IMR-90 (cell line): ENCODE data around the gene FGD3. TPM values are rescaled to one million over a fixed set of nuclear protein-coding genes. Genes with fewer than 3 reads are reported as not detected.

ENCODE experiments used
- ATAC-seq: fragments of 200-7000 bp; cut with Tn5 transposase; 2 replicates; pipeline ENCODE4 v1.9.1; 2020; ENCODE audit warnings: low read depth, mild to moderate bottlenecking, moderate library complexity
- BruUV-seq: library from RNA; stranded (reverse); fragments of 400-500 nt; replicated peaks from 2 replicates; lab custom pipeline; 2021; lab: Mats Ljungman, UMichigan
- CTCF ChIA-PET: fragments of 300-600 bp; formaldehyde crosslinking; extraction: SDS; loops from one replicate; lab custom pipeline; 2021; ENCODE audit warnings: antibody characterized with exemption; lab: Yijun Ruan, JAX
- POLR2A ChIA-PET: fragments of 300-600 bp; sonication (Branson Sonifier 250); formaldehyde crosslinking; loops from one replicate; lab custom pipeline; 2022; ENCODE audit warnings: antibody characterized with exemption; ENCODE audit not compliant: unreplicated experiment; lab: Charles Lee
- DNase-seq: peaks from one replicate; pipeline ENCODE4 v3.0.0; 2013
- H2AFZ ChIP-seq: replicated peaks from 2 replicates; pipeline ENCODE3; 2013; ENCODE audit warnings: low read length, mild to moderate bottlenecking; ENCODE audit not compliant: poor library complexity
- H2AK5ac ChIP-seq: 2 replicates; pipeline ENCODE4 v1.6.1; 2013; ENCODE audit warnings: low read depth, low read length, inconsistent platforms
- H2AK9ac ChIP-seq: replicated peaks from 2 replicates; pipeline ENCODE3; 2013; ENCODE audit warnings: mild to moderate bottlenecking, low read depth, low read length, moderate library complexity; ENCODE audit not compliant: poor library complexity
- H2BK120ac ChIP-seq: 2 replicates; pipeline ENCODE4 v1.6.1; 2013; ENCODE audit warnings: low read depth, low read length, inconsistent platforms
- H2BK15ac ChIP-seq: 3 replicates; pipeline ENCODE4 v1.6.1; 2013; ENCODE audit warnings: low read depth, low read length, inconsistent platforms
- H2BK20ac ChIP-seq: 2 replicates; pipeline ENCODE4 v1.6.1; 2013; ENCODE audit warnings: low read depth, mild to moderate bottlenecking, inconsistent platforms, low read length, moderate library complexity
- H2BK5ac ChIP-seq: 2 replicates; pipeline ENCODE4 v1.6.1; 2013; ENCODE audit warnings: mild to moderate bottlenecking, low read depth, low read length, inconsistent platforms; ENCODE audit not compliant: poor library complexity, severe bottlenecking
- H3K14ac ChIP-seq: replicated peaks from 2 replicates; pipeline ENCODE4 v1.6.1; 2013; ENCODE audit warnings: low read depth, low read length, inconsistent platforms
- H3K18ac ChIP-seq: 2 replicates; pipeline ENCODE4 v1.6.1; 2013; ENCODE audit warnings: low read depth, low read length, control low read depth
- H3K23ac ChIP-seq: 2 replicates; pipeline ENCODE4 v1.6.1; 2013; ENCODE audit warnings: low read depth, low read length, inconsistent platforms
- H3K27ac ChIP-seq: 2 replicates; pipeline ENCODE4 v1.5.1; 2013; ENCODE audit warnings: mild to moderate bottlenecking, control low read depth, low read length; ENCODE audit not compliant: insufficient read depth
- H3K27me3 ChIP-seq: 2 replicates; pipeline ENCODE4 v1.6.1; 2013; ENCODE audit warnings: low read length; ENCODE audit not compliant: control insufficient read depth, insufficient read depth
- H3K36me3 ChIP-seq: 2 replicates; pipeline ENCODE4 v1.6.1; 2013; ENCODE audit warnings: low read length, mixed read lengths; ENCODE audit not compliant: control insufficient read depth, insufficient read depth
- H3K4ac ChIP-seq: 2 replicates; pipeline ENCODE4 v1.6.1; 2013; ENCODE audit warnings: low read depth, low read length, inconsistent platforms
- H3K4me1 ChIP-seq: 2 replicates; pipeline ENCODE4 v1.6.1; 2013; ENCODE audit warnings: low read length, mixed read lengths; ENCODE audit not compliant: control insufficient read depth, insufficient read depth
- H3K4me2 ChIP-seq: 2 replicates; pipeline ENCODE4 v1.6.1; 2013; ENCODE audit warnings: low read depth, mild to moderate bottlenecking, control low read depth, low read length, moderate library complexity
- H3K4me3 ChIP-seq: 2 replicates; pipeline ENCODE4 v1.5.1; 2013; ENCODE audit warnings: low read depth, mild to moderate bottlenecking, control low read depth, low read length, moderate library complexity; ENCODE audit not compliant: insufficient read depth
- H3K56ac ChIP-seq: 2 replicates; pipeline ENCODE4 v1.6.1; 2013; ENCODE audit warnings: low read length, inconsistent platforms; ENCODE audit not compliant: insufficient read depth; ENCODE audit errors: extremely low read depth
- H3K79me1 ChIP-seq, 2 experiments: 2 replicates each; pipeline ENCODE4 v1.6.1; 2013; ENCODE audit warnings: low read length in 2 of 2, inconsistent platforms in 1 of 2, low read depth in 1 of 2
- H3K9ac ChIP-seq: 2 replicates; pipeline ENCODE4 v1.6.1; 2013; ENCODE audit warnings: low read depth, low read length, control low read depth
- H3K9me1 ChIP-seq: 2 replicates; pipeline ENCODE4 v1.6.1; 2013; ENCODE audit warnings: low read length, inconsistent platforms; ENCODE audit not compliant: insufficient read depth
- H3K9me3 ChIP-seq: 2 replicates; pipeline ENCODE4 v1.6.1; 2013; ENCODE audit warnings: low read length; ENCODE audit not compliant: control insufficient read depth, insufficient read depth
- H4K20me1 ChIP-seq: 2 replicates; pipeline ENCODE4 v1.6.1; 2013; ENCODE audit warnings: low read length, inconsistent platforms; ENCODE audit not compliant: insufficient read depth
- H4K5ac ChIP-seq: 2 replicates; pipeline ENCODE4 v1.6.1; 2013; ENCODE audit warnings: mild to moderate bottlenecking, low read depth, low read length, control low read depth
- H4K8ac ChIP-seq, 2 experiments: 2 replicates each; pipeline ENCODE4 v1.6.1; 2013; ENCODE audit warnings: low read depth in 2 of 2, low read length in 2 of 2, control low read depth in 1 of 2, inconsistent platforms in 1 of 2
- H4K91ac ChIP-seq: 2 replicates; pipeline ENCODE4 v1.6.1; 2013; ENCODE audit warnings: low read depth, low read length, inconsistent platforms; ENCODE audit not compliant: insufficient read depth
- BHLHE40 ChIP-seq: fragments of 150-350 bp; IDR thresholded peaks from 2 replicates; pipeline ENCODE4 v1.6.1; 2016; ENCODE audit warnings: mild to moderate bottlenecking, low read depth, low read length
- CEBPB ChIP-seq: IDR thresholded peaks from 2 replicates; pipeline ENCODE4 v1.6.1; 2012; ENCODE audit warnings: low read depth, low read length, improper control_type of control experiment
- CHD1 ChIP-seq: IDR thresholded peaks from 2 replicates; pipeline ENCODE4 v1.6.1; 2012; ENCODE audit warnings: low read depth, low read length, improper control_type of control experiment
- ELK1 ChIP-seq: fragments of 150-350 bp; IDR thresholded peaks from 2 replicates; pipeline ENCODE4 v1.6.1; 2016; ENCODE audit warnings: low read depth, mild to moderate bottlenecking, low read length, moderate library complexity, borderline replicate concordance
- FOS ChIP-seq: fragments of 150-350 bp; IDR thresholded peaks from 2 replicates; pipeline ENCODE4 v1.6.1; 2016; ENCODE audit warnings: low read depth, low read length
- MAFK ChIP-seq: IDR thresholded peaks from 2 replicates; pipeline ENCODE4 v1.6.1; 2012; ENCODE audit warnings: low read depth, low read length, improper control_type of control experiment
- MAZ ChIP-seq: IDR thresholded peaks from 2 replicates; pipeline ENCODE4 v1.6.1; 2012; ENCODE audit warnings: low read depth, mild to moderate bottlenecking, low read length, improper control_type of control experiment, moderate library complexity, borderline replicate concordance
- MXI1 ChIP-seq: IDR thresholded peaks from 2 replicates; pipeline ENCODE4 v1.6.1; 2012; ENCODE audit warnings: low read depth, mild to moderate bottlenecking, low read length, moderate library complexity, borderline replicate concordance
- NFE2L2 ChIP-seq: fragments of 150-350 bp; IDR thresholded peaks from 2 replicates; pipeline ENCODE4 v1.6.1; 2016; ENCODE audit warnings: low read depth, mild to moderate bottlenecking, low read length
- POLR2A ChIP-seq: IDR thresholded peaks from 2 replicates; pipeline ENCODE4 v1.6.1; 2012; ENCODE audit warnings: mild to moderate bottlenecking, low read depth, low read length
- RAD21 ChIP-seq: IDR thresholded peaks from 2 replicates; pipeline ENCODE4 v1.6.1; 2012; ENCODE audit warnings: low read length, improper control_type of control experiment
- RCOR1 ChIP-seq: IDR thresholded peaks from 2 replicates; pipeline ENCODE4 v1.6.1; 2012; ENCODE audit warnings: mild to moderate bottlenecking, low read length, improper control_type of control experiment; ENCODE audit not compliant: insufficient replicate concordance
- RFX5 ChIP-seq: IDR thresholded peaks from 2 replicates; pipeline ENCODE4 v1.8.0; 2012; ENCODE audit warnings: low read depth, mild to moderate bottlenecking, low read length, moderate library complexity
- SMC3 ChIP-seq: fragments of 150-350 bp; IDR thresholded peaks from 2 replicates; pipeline ENCODE4 v1.6.1; 2016; ENCODE audit warnings: low read depth, mild to moderate bottlenecking, antibody characterized with exemption, low read length, moderate library complexity
- WGBS, 2 experiments: methylation state at CpG; one replicate each; pipeline versions ENCODE4 v1.1.5 to v1.1.7; 2013; ENCODE audit warnings: missing lambda C conversion rate in 2 of 2; ENCODE audit not compliant: insufficient read length in 1 of 2; ENCODE audit errors: extremely low coverage in 2 of 2; 5-methylcytosine and 5-hydroxymethylcytosine counted together
- dilution Hi-C: fragments of 300-500 bp; cut with HindIII; formaldehyde crosslinking; loops from one replicate; pipeline ENCODE4 v1.14.3; 2018; ENCODE audit warnings: low sequenced_read_pairs; ENCODE audit not compliant: unreplicated experiment
- in situ Hi-C: fragments of 300-500 bp; cut with MboI; formaldehyde crosslinking; loops from 3 replicates; pipeline ENCODE4 v1.14.3; 2019; ENCODE audit warnings: low sequenced_read_pairs, inconsistent platforms, mixed read lengths
- intact Hi-C: fragments of 100-400 bp; cut with micrococcal nuclease; formaldehyde crosslinking; loops from 2 replicates; pipeline ENCODE4 v1.10.0; 2022
- polyA plus RNA-seq, 3 experiments: library from polyadenylated mRNA; depleted of rRNA; stranded (reverse); fragments of >200 nt; gene quantifications; 2 replicates each; pipeline ENCODE4 v1.2.3, GENCODE V29; 2012; ENCODE audit warnings: low replicate concordance in 1 of 3
- total RNA-seq: library from RNA; depleted of rRNA; stranded (reverse); fragments of >200 nt; gene quantifications from 2 replicates; pipeline ENCODE4 v1.2.3, GENCODE V29; 2012
- TF ChIP-seq, protein P1 (sequence below): conservative IDR thresholded peaks from 2 replicates; pipeline ENCODE4 v1.5.1; 2012; ENCODE audit warnings: mild to moderate bottlenecking, low read depth, low read length, improper control_type of control experiment

FGD3 gene
- total and polyA plus RNA-seq, 2 of the 4 experiments (the other 2 are of a cell fraction) = not detected

DNA sequence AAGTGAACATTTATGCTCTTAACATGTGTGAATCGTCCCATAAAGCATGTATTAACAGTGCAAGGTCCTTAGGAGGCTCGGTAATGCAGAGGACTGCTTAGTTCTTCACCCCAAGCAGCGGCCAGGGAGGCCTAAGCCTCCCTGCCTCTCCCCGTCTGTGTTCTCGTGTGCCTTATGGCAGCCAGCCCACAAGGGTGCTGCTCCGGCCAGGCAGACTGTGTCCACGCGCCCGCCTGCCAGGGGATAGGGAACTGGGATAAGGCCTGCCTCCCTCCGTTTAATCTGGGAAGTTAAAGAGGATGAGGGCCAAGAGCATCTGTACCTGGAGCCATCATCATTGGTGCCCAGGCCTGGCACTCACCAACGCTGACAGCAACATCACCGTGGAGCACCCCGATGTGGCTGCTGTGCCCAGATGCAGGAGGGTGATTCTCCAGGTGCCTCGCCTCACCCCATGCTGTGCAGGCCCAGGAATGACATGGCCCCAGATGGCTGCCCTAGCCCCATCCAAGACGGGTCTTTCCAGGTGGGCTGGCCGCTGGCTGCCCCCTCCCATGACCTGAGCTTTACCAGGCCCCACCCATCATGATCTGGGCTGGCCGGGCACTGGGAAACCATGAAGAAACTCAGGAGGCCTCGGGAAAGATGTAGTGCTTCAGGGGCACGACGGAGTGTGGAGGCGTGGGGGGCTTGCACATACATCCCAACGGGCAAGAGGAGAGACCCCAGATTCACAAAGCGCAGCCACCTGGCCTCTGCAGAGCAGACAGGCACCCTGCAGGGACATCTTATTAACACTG is 75.6 kb downstream of the FGD3 start:
- ChIA-PET CTCF (no interaction called here), POLR2A (no interaction called here)
- intact Hi-C loops (no loop called here), in situ Hi-C loops (loop anchor here (25.0 kb wide), 1 partner anchor 289 kb away; no protein-coding TSS in a partner anchor), dilution Hi-C loops (no loop called here)
- no peaks in the 10 kb centered on the region for H3K79me1 ChIP-seq
- H3K14ac ChIP-seq = no peak overlapping the region
- H2BK20ac ChIP-seq = no peak overlapping the region
- no peak overlapping the region for H4K8ac ChIP-seq
- no peak overlapping the region for H2BK120ac ChIP-seq
- no peak overlapping the region for H4K5ac ChIP-seq
- H3K56ac ChIP-seq = no peak overlapping the region
- H3K9me3 ChIP-seq = no peaks in the 10 kb centered on the region
- no peak for ATAC-seq
- H2AK5ac ChIP-seq = no peak overlapping the region
- no peak overlapping the region for H3K9ac ChIP-seq
- H3K4me2 ChIP-seq = no peak overlapping the region
- no peak overlapping the region for H4K91ac ChIP-seq
- H3K18ac ChIP-seq = no peak overlapping the region
- no peak overlapping the region for H3K23ac ChIP-seq
- DNase-seq = no peak
- no peaks in the 10 kb centered on the region for H3K36me3 ChIP-seq
- H3K4ac ChIP-seq = no peak overlapping the region
- no peak overlapping the region for H3K4me3 ChIP-seq
- no peaks in the 10 kb centered on the region for H3K9me1 ChIP-seq
- BruUV-seq = no TSS peak
- H2BK15ac ChIP-seq = no peak overlapping the region
- no peaks in the 10 kb centered on the region for H4K20me1 ChIP-seq
- H2AFZ ChIP-seq = no peak overlapping the region
- WGBS, 2 experiments = 77% methylated on average over 13 of the region's 23 CpGs; no CpG with 5 or more reads in 1 of the 2 experiments
- H2AK9ac ChIP-seq = no peak overlapping the region
- H3K27me3 ChIP-seq = peaks cover 8% of the 10 kb centered on the region
- no peak overlapping the region for H3K27ac ChIP-seq
- no peaks in the 10 kb centered on the region for H3K4me1 ChIP-seq
- no peak overlapping the region for H2BK5ac ChIP-seq
- TF ChIP-seq CHD1 = no peak
- no peak for TF ChIP-seq SMC3
- no peak for TF ChIP-seq MXI1
- no peak for TF ChIP-seq POLR2A
- no peak for TF ChIP-seq MAZ
- no peak for TF ChIP-seq MAFK
- TF ChIP-seq BHLHE40 = no peak
- no peak for TF ChIP-seq NFE2L2
- TF ChIP-seq ELK1 = no peak
- TF ChIP-seq, protein P1, sequence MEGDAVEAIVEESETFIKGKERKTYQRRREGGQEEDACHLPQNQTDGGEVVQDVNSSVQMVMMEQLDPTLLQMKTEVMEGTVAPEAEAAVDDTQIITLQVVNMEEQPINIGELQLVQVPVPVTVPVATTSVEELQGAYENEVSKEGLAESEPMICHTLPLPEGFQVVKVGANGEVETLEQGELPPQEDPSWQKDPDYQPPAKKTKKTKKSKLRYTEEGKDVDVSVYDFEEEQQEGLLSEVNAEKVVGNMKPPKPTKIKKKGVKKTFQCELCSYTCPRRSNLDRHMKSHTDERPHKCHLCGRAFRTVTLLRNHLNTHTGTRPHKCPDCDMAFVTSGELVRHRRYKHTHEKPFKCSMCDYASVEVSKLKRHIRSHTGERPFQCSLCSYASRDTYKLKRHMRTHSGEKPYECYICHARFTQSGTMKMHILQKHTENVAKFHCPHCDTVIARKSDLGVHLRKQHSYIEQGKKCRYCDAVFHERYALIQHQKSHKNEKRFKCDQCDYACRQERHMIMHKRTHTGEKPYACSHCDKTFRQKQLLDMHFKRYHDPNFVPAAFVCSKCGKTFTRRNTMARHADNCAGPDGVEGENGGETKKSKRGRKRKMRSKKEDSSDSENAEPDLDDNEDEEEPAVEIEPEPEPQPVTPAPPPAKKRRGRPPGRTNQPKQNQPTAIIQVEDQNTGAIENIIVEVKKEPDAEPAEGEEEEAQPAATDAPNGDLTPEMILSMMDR = no peak
- TF ChIP-seq CEBPB = no peak
- TF ChIP-seq RCOR1 = no peak
- TF ChIP-seq RFX5 = no peak
- TF ChIP-seq FOS = no peak
- TF ChIP-seq RAD21 = no peak
